ENCODE results near the gene ZDHHC9.

Gene ZDHHC9

DNA sequence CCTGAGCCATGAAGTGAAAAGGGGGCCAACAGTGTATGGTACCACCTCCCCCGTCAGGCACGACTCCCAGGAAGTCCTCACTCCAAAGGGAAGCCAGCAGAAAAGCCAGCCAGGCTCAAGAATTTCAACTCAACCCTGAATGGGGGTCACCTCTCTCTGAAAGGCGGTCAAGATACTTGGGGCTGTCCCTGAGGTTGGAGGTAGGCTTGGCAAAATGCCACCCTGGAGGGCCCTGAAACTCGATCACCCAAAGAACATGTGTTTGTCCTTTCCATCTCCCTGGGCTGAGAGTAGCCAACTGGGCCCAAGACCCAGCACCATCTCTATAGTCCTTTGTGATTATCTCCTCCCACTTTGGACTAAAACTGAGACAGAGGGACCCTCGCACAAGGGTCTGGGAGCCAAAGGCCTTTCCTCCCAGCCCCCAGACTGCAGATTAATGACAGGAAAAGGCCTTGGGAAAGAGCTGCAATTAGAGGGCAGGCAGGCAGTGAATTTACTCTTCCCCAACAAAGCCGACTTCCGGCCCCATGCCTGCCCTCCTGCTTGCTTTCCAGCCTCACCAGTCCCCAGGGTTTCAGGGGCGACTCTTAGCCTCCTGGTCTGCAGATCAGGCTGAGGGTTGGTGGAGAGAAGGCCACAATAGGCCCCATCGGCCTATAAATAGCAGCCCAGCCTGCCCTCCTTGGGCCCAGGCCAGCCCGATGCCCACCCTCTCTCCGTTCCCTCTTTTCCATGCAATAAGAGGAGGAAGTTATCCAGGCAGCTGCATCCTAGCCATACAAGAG lies 58.3 kb downstream of the ZDHHC9 start:
- no peaks in the 10 kb centered on the region for H3K9me3 ChIP-seq (replicated peaks; ENCODE audit: insufficient read depth, low read length)
- H3K9ac ChIP-seq (ENCODE audit: low read length), result no peak overlapping the region
- no peaks in the 10 kb centered on the region for H3K9me2 ChIP-seq (replicated peaks; ENCODE audit: insufficient read depth, low read length)
- no peak overlapping the region for H3K4me3 ChIP-seq (ENCODE audit: low read length)
- no peak for DNase-seq
- peaks cover 76% of the 10 kb centered on the region for H3K79me2 ChIP-seq (ENCODE audit: low read length)
- H3K27ac ChIP-seq (ENCODE audit: low read length), result peak overlapping the region; percentile 58
- peaks cover 26% of the 10 kb centered on the region for H3F3A ChIP-seq (ENCODE audit: insufficient read depth, low read length)
- peaks cover 48% of the 10 kb centered on the region for H3K4me1 ChIP-seq (ENCODE audit: low read length)
- H4K20me1 ChIP-seq (ENCODE audit: insufficient read depth, low read length), result peaks cover 5% of the 10 kb centered on the region; the same call in 1 of the 2 replicates
- no peak for TF ChIP-seq EZH2 (optimal IDR thresholded peaks at IDR 0.05; ENCODE audit: low read depth, low read length)
- TF ChIP-seq, protein P1, sequence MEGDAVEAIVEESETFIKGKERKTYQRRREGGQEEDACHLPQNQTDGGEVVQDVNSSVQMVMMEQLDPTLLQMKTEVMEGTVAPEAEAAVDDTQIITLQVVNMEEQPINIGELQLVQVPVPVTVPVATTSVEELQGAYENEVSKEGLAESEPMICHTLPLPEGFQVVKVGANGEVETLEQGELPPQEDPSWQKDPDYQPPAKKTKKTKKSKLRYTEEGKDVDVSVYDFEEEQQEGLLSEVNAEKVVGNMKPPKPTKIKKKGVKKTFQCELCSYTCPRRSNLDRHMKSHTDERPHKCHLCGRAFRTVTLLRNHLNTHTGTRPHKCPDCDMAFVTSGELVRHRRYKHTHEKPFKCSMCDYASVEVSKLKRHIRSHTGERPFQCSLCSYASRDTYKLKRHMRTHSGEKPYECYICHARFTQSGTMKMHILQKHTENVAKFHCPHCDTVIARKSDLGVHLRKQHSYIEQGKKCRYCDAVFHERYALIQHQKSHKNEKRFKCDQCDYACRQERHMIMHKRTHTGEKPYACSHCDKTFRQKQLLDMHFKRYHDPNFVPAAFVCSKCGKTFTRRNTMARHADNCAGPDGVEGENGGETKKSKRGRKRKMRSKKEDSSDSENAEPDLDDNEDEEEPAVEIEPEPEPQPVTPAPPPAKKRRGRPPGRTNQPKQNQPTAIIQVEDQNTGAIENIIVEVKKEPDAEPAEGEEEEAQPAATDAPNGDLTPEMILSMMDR (IDR thresholded peaks at IDR 0.05; ENCODE audit: low read length), result no peak
- TF ChIP-seq EZH2phosphoT487 (IDR thresholded peaks at IDR 0.05; ENCODE audit: low read length), result no peak
- H2AFZ ChIP-seq (ENCODE audit: low read length), result no peak overlapping the region
- H3K27me3 ChIP-seq (replicated peaks; ENCODE audit: insufficient read depth, low read length), result no peaks in the 10 kb centered on the region
- H3K4me2 ChIP-seq (ENCODE audit: low read depth, low read length), result peak overlapping the region; percentile 58; the same call in 1 of the 2 replicates
- peaks cover 4% of the 10 kb centered on the region; the same call in 1 of the 2 replicates for H3K36me3 ChIP-seq (replicated peaks; ENCODE audit: insufficient read depth, low read length)

DNA sequence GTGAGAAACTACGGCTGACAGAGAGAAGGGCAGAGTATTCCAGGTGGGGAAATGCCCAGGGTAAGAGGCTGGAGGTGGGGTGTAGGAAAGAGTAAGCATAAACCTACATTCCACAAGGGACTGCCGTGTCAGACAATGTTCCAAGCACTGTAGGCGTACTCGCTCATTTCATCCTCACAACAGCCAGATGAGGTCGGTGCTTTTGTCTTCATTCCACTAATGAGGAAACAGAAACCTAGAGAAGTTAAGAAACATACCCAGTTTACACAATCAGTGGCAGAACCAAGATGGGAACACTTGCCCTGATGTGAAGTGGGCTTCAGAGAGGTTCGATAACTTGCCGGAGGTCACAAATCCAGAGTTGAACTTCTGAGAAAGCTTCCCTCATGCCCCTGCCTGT lies 59.3 kb downstream of the ZDHHC9 start:
- no peak for DNase-seq
- peaks cover 5% of the 10 kb centered on the region; the same call in 1 of the 2 replicates for H4K20me1 ChIP-seq (ENCODE audit: insufficient read depth, low read length)
- H3K9me2 ChIP-seq (replicated peaks; ENCODE audit: insufficient read depth, low read length), result no peaks in the 10 kb centered on the region
- no peak overlapping the region; the same call in 1 of the 2 replicates for H3K27ac ChIP-seq (ENCODE audit: low read length)
- H3K9me3 ChIP-seq (replicated peaks; ENCODE audit: insufficient read depth, low read length), result no peaks in the 10 kb centered on the region
- peak overlapping the region; percentile 91; the same call in 1 of the 2 replicates for H3K4me2 ChIP-seq (ENCODE audit: low read depth, low read length)
- no peak overlapping the region for H3K4me3 ChIP-seq (ENCODE audit: low read length)
- H3K4me1 ChIP-seq (ENCODE audit: low read length), result peaks cover 52% of the 10 kb centered on the region
- TF ChIP-seq EZH2phosphoT487 (IDR thresholded peaks at IDR 0.05; ENCODE audit: low read length), result no peak
- TF ChIP-seq, protein P1 (IDR thresholded peaks at IDR 0.05; ENCODE audit: low read length), result no peak
- TF ChIP-seq EZH2 (optimal IDR thresholded peaks at IDR 0.05; ENCODE audit: low read depth, low read length), result no peak
- no peak overlapping the region for H3K9ac ChIP-seq (ENCODE audit: low read length)
- H3F3A ChIP-seq (ENCODE audit: insufficient read depth, low read length), result peaks cover 35% of the 10 kb centered on the region
- H3K27me3 ChIP-seq (replicated peaks; ENCODE audit: insufficient read depth, low read length), result no peaks in the 10 kb centered on the region
- peaks cover 86% of the 10 kb centered on the region for H3K79me2 ChIP-seq (ENCODE audit: low read length)
- H3K36me3 ChIP-seq (replicated peaks; ENCODE audit: insufficient read depth, low read length), result no peaks in the 10 kb centered on the region; the same call in 1 of the 2 replicates
- H2AFZ ChIP-seq (ENCODE audit: low read length), result no peak overlapping the region

DNA sequence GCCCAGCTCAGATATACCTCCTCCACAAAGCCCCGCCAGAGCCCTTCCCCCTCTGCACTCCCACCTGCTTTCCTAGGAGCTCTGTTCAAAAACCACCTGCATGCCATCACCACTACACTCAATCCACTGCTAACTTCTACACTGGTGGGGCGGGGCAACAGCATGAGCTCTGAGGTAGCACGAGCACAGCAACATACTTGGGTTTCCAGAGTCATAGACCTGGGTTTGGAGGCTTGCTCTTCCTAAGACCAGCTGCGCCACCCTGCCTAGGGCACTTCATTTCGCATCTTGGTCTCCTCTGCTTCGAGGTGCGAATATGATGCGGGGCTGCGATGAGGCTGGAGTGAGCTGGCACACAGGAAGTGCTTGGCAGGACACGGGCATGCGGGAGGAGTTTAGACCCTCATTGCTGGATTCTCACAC lies 60.4 kb downstream of the ZDHHC9 start:
- no peak for DNase-seq

More for the DNA sequence above, 60.4 kb downstream of the ZDHHC9 start:
- H3K36me3 ChIP-seq (replicated peaks; ENCODE audit: insufficient read depth, low read length), result no peaks in the 10 kb centered on the region; the same call in 1 of the 2 replicates
- H3K27me3 ChIP-seq (replicated peaks; ENCODE audit: insufficient read depth, low read length), result no peaks in the 10 kb centered on the region
- H4K20me1 ChIP-seq (ENCODE audit: insufficient read depth, low read length), result peaks cover 5% of the 10 kb centered on the region; the same call in 1 of the 2 replicates
- H3K27ac ChIP-seq (ENCODE audit: low read length), result peak overlapping the region; percentile 8; the same call in 1 of the 2 replicates
- peak overlapping the region; percentile 91; the same call in 1 of the 2 replicates for H3K4me2 ChIP-seq (ENCODE audit: low read depth, low read length)
- no peaks in the 10 kb centered on the region for H3K9me2 ChIP-seq (replicated peaks; ENCODE audit: insufficient read depth, low read length)
- no peak overlapping the region for H3K9ac ChIP-seq (ENCODE audit: low read length)
- no peaks in the 10 kb centered on the region for H3K9me3 ChIP-seq (replicated peaks; ENCODE audit: insufficient read depth, low read length)
- TF ChIP-seq, protein P1 (IDR thresholded peaks at IDR 0.05; ENCODE audit: low read length), result no peak
- TF ChIP-seq EZH2 (optimal IDR thresholded peaks at IDR 0.05; ENCODE audit: low read depth, low read length) (no peak), EZH2phosphoT487 (IDR thresholded peaks at IDR 0.05; ENCODE audit: low read length) (no peak)
- peaks cover 36% of the 10 kb centered on the region for H3F3A ChIP-seq (ENCODE audit: insufficient read depth, low read length)
- H3K79me2 ChIP-seq (ENCODE audit: low read length), result peaks cover 91% of the 10 kb centered on the region
- H2AFZ ChIP-seq (ENCODE audit: low read length), result no peak overlapping the region
- H3K4me3 ChIP-seq (ENCODE audit: low read length), result peak overlapping the region; percentile 52; the same call in 1 of the 2 replicates
- peaks cover 62% of the 10 kb centered on the region for H3K4me1 ChIP-seq (ENCODE audit: low read length)

Data from MM.1S (cell line).